Mucosa of rectum (tissue), 2 donors: Measurements from ENCODE around the gene ACOXL.
A peak's percentile ranks its signal among the peaks of the same experiment; 100 is the strongest.

Source experiments
- H3K27ac ChIP-seq, 2 donors: one replicate each; pipeline ENCODE4 v1.7.0; 2013; ENCODE audit warnings: inconsistent platforms in 2 of 2, low read depth in 2 of 2, low read length in 2 of 2
- H3K27me3 ChIP-seq, 2 donors: one replicate each; pipeline ENCODE4 v1.7.0; 2013; ENCODE audit warnings: low read length in 2 of 2; ENCODE audit not compliant: control insufficient read depth in 2 of 2, insufficient read depth in 2 of 2
- H3K36me3 ChIP-seq, 2 donors: one replicate each; pipeline ENCODE4 v1.7.0; 2013; ENCODE audit warnings: low read length in 2 of 2; ENCODE audit not compliant: control insufficient read depth in 2 of 2, insufficient read depth in 2 of 2
- H3K4me1 ChIP-seq, 2 donors: one replicate each; pipeline ENCODE4 v1.7.0; 2013; ENCODE audit warnings: low read length in 2 of 2, mild to moderate bottlenecking in 1 of 2; ENCODE audit not compliant: control insufficient read depth in 2 of 2, insufficient read depth in 2 of 2
- H3K4me3 ChIP-seq, 2 donors: one replicate each; pipeline ENCODE4 v1.7.0; 2013; ENCODE audit warnings: low read length in 2 of 2
- H3K9ac ChIP-seq, 2 donors: one replicate each; pipeline ENCODE4 v1.7.0; 2013; ENCODE audit warnings: low read length in 2 of 2, low read depth in 1 of 2, mild to moderate bottlenecking in 1 of 2
- H3K9me3 ChIP-seq, 2 donors: one replicate each; pipeline ENCODE4 v1.7.0; 2013; ENCODE audit warnings: low read length in 2 of 2; ENCODE audit not compliant: control insufficient read depth in 2 of 2
- donor health status: healthy.
- donor health status: Normal muscosa, but diverticular disease.

The ACOXL gene

GRCh38 chr2:111119822-111120252, 387.5 kb downstream of the ACOXL start:
- Histone ChIP-seq H3K4me3 (peak overlapping the region; percentile 72 to 80), H3K36me3 (peaks cover 8 to 12% of the 10 kb centered on the region in 2 donors), H3K9ac (peak overlapping the region; percentile 58 to 87), H3K27me3 (peaks cover 0 to 15% of the 10 kb centered on the region in 2 donors), H3K27ac (peak overlapping the region; percentile 89 to 92), H3K4me1 (peaks cover 38% of the 10 kb centered on the region in 2 donors), H3K9me3 (no peaks in the 10 kb centered on the region)

GRCh38 chr2:111120253-111121027, 388.1 kb downstream of the ACOXL start, which contains the start of gene BCL2L11:
Gene BCL2L11 (plus strand): TSS chr2:111120914. CDS start chr2:111123746, 2,832 bp downstream.
- Histone ChIP-seq H3K9ac (peak within 1 kb of the TSS; percentile 87 to 88), H3K27ac (peak within 1 kb of the TSS; percentile 89 to 92), H3K4me3 (peak within 1 kb of the TSS; percentile 83 to 87), H3K4me1 (peaks cover 38% of the 10 kb centered on the region in 2 donors), H3K36me3 (peaks cover 14 to 18% of the 10 kb centered on the region in 2 donors), H3K9me3 (no peaks in the 10 kb centered on the region), H3K27me3 (peaks cover 0 to 15% of the 10 kb centered on the region in 2 donors)

- peak overlapping the region; percentile 83 to 92 for H3K27ac ChIP-seq
- peak overlapping the region; percentile 83 to 87 for H3K4me3 ChIP-seq
- peaks cover 0 to 15% of the 10 kb centered on the region in 2 donors for H3K27me3 ChIP-seq
- H3K9ac ChIP-seq, result peak overlapping the region; percentile 81 to 88
- H3K4me1 ChIP-seq, result peaks cover 38% of the 10 kb centered on the region in 2 donors
- no peaks in the 10 kb centered on the region for H3K9me3 ChIP-seq
- peaks cover 21 to 26% of the 10 kb centered on the region in 2 donors for H3K36me3 ChIP-seq
Observed at GRCh38 chr2:111121028-111121827, 388.9 kb downstream of the ACOXL start.

GRCh38 chr2:111121828-111122630, 389.7 kb downstream of the ACOXL start:
- peak overlapping the region; percentile 83 to 92 for H3K27ac ChIP-seq

GRCh38 chr2:111122631-111123421, 390.5 kb downstream of the ACOXL start:
- peaks cover 29 to 34% of the 10 kb centered on the region in 2 donors for H3K36me3 ChIP-seq
- no peaks in the 10 kb centered on the region for H3K9me3 ChIP-seq
- H3K4me1 ChIP-seq, result peaks cover 25 to 27% of the 10 kb centered on the region in 2 donors
- peaks cover 0 to 10% of the 10 kb centered on the region in 2 donors for H3K27me3 ChIP-seq
- H3K4me3 ChIP-seq, result peak overlapping the region; percentile 83 to 86
- peak overlapping the region; percentile 72 to 81 for H3K9ac ChIP-seq
- H3K27ac ChIP-seq, result peak overlapping the region; percentile 68 to 79

More at GRCh38 chr2:111121828-111122630, 389.7 kb downstream of the ACOXL start:
- no peaks in the 10 kb centered on the region for H3K9me3 ChIP-seq
- peak overlapping the region; percentile 81 to 88 for H3K9ac ChIP-seq
- peaks cover 25 to 28% of the 10 kb centered on the region in 2 donors for H3K36me3 ChIP-seq
- H3K4me3 ChIP-seq, result peak overlapping the region; percentile 83 to 87
- H3K4me1 ChIP-seq, result peaks cover 33 to 35% of the 10 kb centered on the region in 2 donors
- peaks cover 0 to 13% of the 10 kb centered on the region in 2 donors for H3K27me3 ChIP-seq

GRCh38 chr2:111123751-111124150, 391.4 kb downstream of the ACOXL start:
- H3K9ac ChIP-seq, result no peak overlapping the region

GRCh38 chr2:111126581-111126980, 394.2 kb downstream of the ACOXL start:
- no peak overlapping the region for H3K9ac ChIP-seq
- no peaks in the 10 kb centered on the region for H3K27me3 ChIP-seq
- H3K27ac ChIP-seq, result no peak overlapping the region
- H3K4me1 ChIP-seq, result peaks cover 5 to 8% of the 10 kb centered on the region in 2 donors
- H3K36me3 ChIP-seq, result peaks cover 46 to 47% of the 10 kb centered on the region in 2 donors
- no peak overlapping the region for H3K4me3 ChIP-seq
- no peaks in the 10 kb centered on the region for H3K9me3 ChIP-seq

More at GRCh38 chr2:111123751-111124150, 391.4 kb downstream of the ACOXL start:
- Histone ChIP-seq H3K4me3 (no peak overlapping the region), H3K4me1 (peaks cover 17 to 20% of the 10 kb centered on the region in 2 donors), H3K9me3 (no peaks in the 10 kb centered on the region), H3K27me3 (peaks cover 0 to 6% of the 10 kb centered on the region in 2 donors), H3K36me3 (peaks cover 37 to 41% of the 10 kb centered on the region in 2 donors), H3K27ac (no peak overlapping the region)

- Histone ChIP-seq H3K27ac (no peak overlapping the region), H3K9me3 (no peaks in the 10 kb centered on the region), H3K27me3 (no peaks in the 10 kb centered on the region), H3K4me3 (no peak overlapping the region), H3K36me3 (peaks cover 47 to 50% of the 10 kb centered on the region in 2 donors), H3K4me1 (peaks cover 0 to 3% of the 10 kb centered on the region in 2 donors), H3K9ac (no peak overlapping the region)
Observed at GRCh38 chr2:111127351-111127750, 395.0 kb downstream of the ACOXL start.

GRCh38 chr2:111128096-111128495, 395.7 kb downstream of the ACOXL start:
- Histone ChIP-seq H3K27ac (no peak overlapping the region), H3K9me3 (no peaks in the 10 kb centered on the region), H3K4me3 (no peak overlapping the region), H3K27me3 (no peaks in the 10 kb centered on the region), H3K4me1 (peaks cover 0 to 3% of the 10 kb centered on the region in 2 donors), H3K9ac (no peak overlapping the region), H3K36me3 (peaks cover 47 to 50% of the 10 kb centered on the region in 2 donors)
